Eye (tissue), 1 donor: ENCODE data around the gene CEP112.

Experiments
- DNase-seq: peaks from one replicate; pipeline ENCODE4 v3.0.0-alpha.2; 2015

CEP112 gene

GRCh38 chr17:65977041-65977440 lies 214.9 kb downstream of the CEP112 start:
- no peak for DNase-seq

- DNase-seq: peak; percentile 14
These were observed 216.1 kb downstream of the CEP112 start for GRCh38 chr17:65975878-65976277.

- DNase-seq: no peak
These were observed 218.7 kb downstream of the CEP112 start for GRCh38 chr17:65973237-65973636.

GRCh38 chr17:65967372-65967771 lies 224.6 kb downstream of the CEP112 start:
- DNase-seq: no peak

GRCh38 chr17:65966072-65966695 lies 225.7 kb downstream of the CEP112 start:
- DNase-seq: peak; percentile 18

GRCh38 chr17:65963179-65963578 lies 228.8 kb downstream of the CEP112 start:
- no peak for DNase-seq

GRCh38 chr17:65959630-65960029 lies 232.3 kb downstream of the CEP112 start:
- no peak for DNase-seq

- no peak for DNase-seq
These were observed 235.1 kb downstream of the CEP112 start for GRCh38 chr17:65956814-65957213.

- DNase-seq: no peak
These were observed 237.8 kb downstream of the CEP112 start for GRCh38 chr17:65954148-65954449.

- no peak for DNase-seq
These were observed 238.4 kb downstream of the CEP112 start for GRCh38 chr17:65953316-65954147.

GRCh38 chr17:65952586-65952985 lies 239.3 kb downstream of the CEP112 start:
- DNase-seq: no peak

- DNase-seq: no peak
These were observed 239.9 kb downstream of the CEP112 start for GRCh38 chr17:65952015-65952414.

GRCh38 chr17:65947831-65948230 lies 244.1 kb downstream of the CEP112 start:
- no peak for DNase-seq

GRCh38 chr17:65942592-65942991 lies 249.3 kb downstream of the CEP112 start:
- DNase-seq: no peak

GRCh38 chr17:65941356-65941899 lies 250.5 kb downstream of the CEP112 start:
- DNase-seq: no peak

- DNase-seq: no peak
These were observed 255.9 kb downstream of the CEP112 start for GRCh38 chr17:65936013-65936412.

- DNase-seq: no peak
These were observed 258.6 kb downstream of the CEP112 start for GRCh38 chr17:65933290-65933689.

- no peak for DNase-seq
These were observed 260.4 kb downstream of the CEP112 start for GRCh38 chr17:65931246-65932149.

GRCh38 chr17:65930140-65930730 lies 261.7 kb downstream of the CEP112 start:
- DNase-seq: no peak

GRCh38 chr17:65926599-65926998 lies 265.3 kb downstream of the CEP112 start:
- DNase-seq: no peak

- DNase-seq: no peak
These were observed 266.2 kb downstream of the CEP112 start for GRCh38 chr17:65925606-65926307.

- DNase-seq: no peak
These were observed 270.9 kb downstream of the CEP112 start for GRCh38 chr17:65920996-65921395.
